ENCODE data around the gene ELL2.

The ELL2 gene

GRCh38 chr5:95961617-95962474 lies at the start of gene ELL2:
ELL2 (minus strand) TSS chr5:95961851; CDS start chr5:95961721, 130 bp downstream.
- peaks cover 0 to 11% (median 6%) of the 10 kb centered on the region in 3 donors for H3K36me3 ChIP-seq
- peak; percentile 99 to 100 for DNase-seq
- peaks cover 0 to 22% (median 7%) of the 10 kb centered on the region in 4 donors for H3K4me1 ChIP-seq
- TF ChIP-seq, protein P1, sequence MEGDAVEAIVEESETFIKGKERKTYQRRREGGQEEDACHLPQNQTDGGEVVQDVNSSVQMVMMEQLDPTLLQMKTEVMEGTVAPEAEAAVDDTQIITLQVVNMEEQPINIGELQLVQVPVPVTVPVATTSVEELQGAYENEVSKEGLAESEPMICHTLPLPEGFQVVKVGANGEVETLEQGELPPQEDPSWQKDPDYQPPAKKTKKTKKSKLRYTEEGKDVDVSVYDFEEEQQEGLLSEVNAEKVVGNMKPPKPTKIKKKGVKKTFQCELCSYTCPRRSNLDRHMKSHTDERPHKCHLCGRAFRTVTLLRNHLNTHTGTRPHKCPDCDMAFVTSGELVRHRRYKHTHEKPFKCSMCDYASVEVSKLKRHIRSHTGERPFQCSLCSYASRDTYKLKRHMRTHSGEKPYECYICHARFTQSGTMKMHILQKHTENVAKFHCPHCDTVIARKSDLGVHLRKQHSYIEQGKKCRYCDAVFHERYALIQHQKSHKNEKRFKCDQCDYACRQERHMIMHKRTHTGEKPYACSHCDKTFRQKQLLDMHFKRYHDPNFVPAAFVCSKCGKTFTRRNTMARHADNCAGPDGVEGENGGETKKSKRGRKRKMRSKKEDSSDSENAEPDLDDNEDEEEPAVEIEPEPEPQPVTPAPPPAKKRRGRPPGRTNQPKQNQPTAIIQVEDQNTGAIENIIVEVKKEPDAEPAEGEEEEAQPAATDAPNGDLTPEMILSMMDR (IDR thresholded peaks at IDR 0.05): no peak
- no peaks in the 10 kb centered on the region for H3K27me3 ChIP-seq
- peak within 1 kb of the TSS; percentile 97 to 99 for H3K27ac ChIP-seq
- H3K4me3 ChIP-seq: peak within 1 kb of the TSS; percentile 84 to 98
- H3K9me3 ChIP-seq: no peaks in the 10 kb centered on the region
- intact Hi-C loops (cut with DNase I; ENCODE audit: low total_unique reads): loop anchor here (2.0 to 10.0 kb wide), 3 partner anchors 285 to 703 kb away; partner anchors contain the start of gene CAST

DNA sequence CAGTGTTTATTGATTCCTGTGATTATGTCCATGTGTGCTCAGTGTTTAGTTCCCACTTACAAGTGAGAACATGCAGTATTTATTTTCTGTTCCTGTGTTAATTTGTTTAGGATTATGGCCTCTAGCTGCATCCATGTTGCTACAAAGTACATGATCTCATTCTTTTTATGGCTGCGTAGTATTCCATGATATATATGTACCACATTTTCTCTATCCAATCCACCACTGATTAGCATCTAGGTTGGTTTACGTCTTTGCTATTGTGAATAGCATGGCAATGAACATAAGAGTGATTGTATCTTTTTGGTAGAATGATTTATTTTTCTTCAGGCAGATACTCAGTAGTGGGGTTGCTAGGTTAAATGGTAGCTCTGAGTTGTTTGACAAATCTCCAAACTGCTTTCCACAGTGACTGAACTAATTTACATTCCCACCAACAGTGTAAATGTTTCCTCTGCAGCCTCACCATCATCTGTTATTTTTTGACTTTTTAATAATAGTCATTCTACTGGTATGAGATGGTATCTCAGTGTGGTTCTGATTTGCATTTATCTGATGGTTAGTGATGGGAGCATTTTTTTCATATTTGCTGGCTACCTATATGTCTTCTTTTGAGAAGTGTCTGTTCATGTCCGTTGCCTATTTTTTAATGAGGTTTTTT lies 47.5 kb upstream of the ELL2 start:
- TF ChIP-seq, protein P1 (IDR thresholded peaks at IDR 0.05): no peak
- H3K36me3 ChIP-seq: no peaks in the 10 kb centered on the region
- no peak for DNase-seq
- H3K27me3 ChIP-seq: no peaks in the 10 kb centered on the region
- intact Hi-C loops (cut with DNase I; ENCODE audit: low total_unique reads): no loop called here
- no peak overlapping the region for H3K27ac ChIP-seq
- no peaks in the 10 kb centered on the region for H3K9me3 ChIP-seq
- no peak overlapping the region for H3K4me3 ChIP-seq
- peaks cover 0 to 5% (median 0%) of the 10 kb centered on the region in 4 donors for H3K4me1 ChIP-seq

DNA sequence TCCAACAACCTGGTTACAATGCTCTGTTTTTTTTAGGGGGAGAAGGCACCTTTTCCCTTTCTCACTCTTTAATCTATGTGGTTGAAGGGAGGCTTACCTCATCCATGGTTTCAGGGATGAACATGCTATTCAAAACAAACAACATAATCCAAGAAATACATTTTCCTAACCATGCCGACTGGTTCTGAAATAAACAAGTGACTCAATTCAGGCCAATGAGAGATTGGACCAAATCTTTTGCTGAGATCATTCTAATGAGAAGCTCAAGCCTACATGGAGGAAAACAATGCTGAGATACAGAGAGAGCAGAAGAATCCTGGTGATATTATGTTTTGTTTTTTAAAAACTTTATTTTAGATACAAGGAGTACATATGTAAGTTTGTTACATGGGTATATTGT lies 46.8 kb upstream of the ELL2 start:
- no peak overlapping the region for H3K27ac ChIP-seq
- H3K4me3 ChIP-seq: no peak overlapping the region
- DNase-seq: no peak
- no peaks in the 10 kb centered on the region for H3K27me3 ChIP-seq
- TF ChIP-seq, protein P1 (IDR thresholded peaks at IDR 0.05): no peak
- H3K4me1 ChIP-seq: peaks cover 0 to 5% (median 0%) of the 10 kb centered on the region in 4 donors
- intact Hi-C loops (cut with DNase I; ENCODE audit: low total_unique reads): no loop called here
- no peaks in the 10 kb centered on the region for H3K36me3 ChIP-seq
- H3K9me3 ChIP-seq: no peaks in the 10 kb centered on the region

- no peak for DNase-seq
- Histone ChIP-seq H3K36me3 (no peaks in the 10 kb centered on the region), H3K27me3 (no peaks in the 10 kb centered on the region), H3K9me3 (no peaks in the 10 kb centered on the region), H3K4me1 (peaks cover 0 to 5% (median 0%) of the 10 kb centered on the region in 4 donors), H3K27ac (no peak overlapping the region), H3K4me3 (no peak overlapping the region)
- intact Hi-C loops (cut with DNase I; ENCODE audit: low total_unique reads): no loop called here
- TF ChIP-seq, protein P1 (IDR thresholded peaks at IDR 0.05): no peak
These were observed 45.4 kb upstream of the ELL2 start for GRCh38 chr5:96007051-96007450.

- Histone ChIP-seq H3K9me3 (no peaks in the 10 kb centered on the region), H3K4me3 (no peak overlapping the region), H3K27me3 (no peaks in the 10 kb centered on the region), H3K4me1 (peaks cover 0 to 5% (median 0%) of the 10 kb centered on the region in 4 donors), H3K27ac (no peak overlapping the region), H3K36me3 (no peaks in the 10 kb centered on the region)
- TF ChIP-seq, protein P1 (IDR thresholded peaks at IDR 0.05): no peak
- DNase-seq: no peak
- intact Hi-C loops (cut with DNase I; ENCODE audit: low total_unique reads): no loop called here
These were observed 44.6 kb upstream of the ELL2 start for GRCh38 chr5:96006291-96006690.

All from tibial artery (tissue), 4 donors.